ENCODE results near the gene RUNX1. TPM values are rescaled to one million over a fixed set of nuclear protein-coding genes. Genes with fewer than 3 reads are reported as not detected.

Gene RUNX1
- total RNA-seq, 2 donors from 2014 or later: 23.0 to 25.8 TPM

DNA sequence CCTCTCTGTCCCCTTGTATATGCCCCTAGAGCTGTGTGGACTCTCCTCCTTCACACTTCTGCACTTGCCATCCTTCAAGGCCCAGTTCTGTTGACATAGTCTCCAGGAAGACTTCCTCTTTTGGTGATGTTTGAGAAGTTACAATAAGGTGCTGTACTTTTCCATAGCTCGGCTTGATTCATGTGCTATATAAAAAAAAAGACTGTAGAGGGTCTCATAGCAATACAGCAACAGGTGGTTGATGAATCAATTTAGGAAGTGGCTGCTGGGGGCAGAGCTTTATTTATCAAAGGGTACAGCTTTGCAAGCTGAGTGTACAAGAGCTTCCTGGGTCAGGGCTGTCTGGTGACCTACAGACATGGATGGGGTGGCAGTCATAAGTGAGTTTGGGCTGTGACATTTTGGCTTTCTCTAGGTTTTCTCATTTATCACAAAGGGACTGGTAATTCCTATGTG lies 102.7 kb downstream of the RUNX1 start:
- Histone ChIP-seq H3K4me1 (replicated peaks) (peaks cover 4% of the 10 kb centered on the region), H3K4me3 (no peak overlapping the region), H3K36me3 (no peaks in the 10 kb centered on the region), H3K27me3 (replicated peaks; ENCODE audit: insufficient read depth) (no peaks in the 10 kb centered on the region), H3K27ac (no peak overlapping the region), H3K9me3 (no peaks in the 10 kb centered on the region)
- DNase-seq (ENCODE audit: low spot score): no peak
- intact Hi-C loops (cut with DNase I): no loop called here
- WGBS: 71% methylated on average over 1 of the region's 1 CpG
- TF ChIP-seq, protein P1, sequence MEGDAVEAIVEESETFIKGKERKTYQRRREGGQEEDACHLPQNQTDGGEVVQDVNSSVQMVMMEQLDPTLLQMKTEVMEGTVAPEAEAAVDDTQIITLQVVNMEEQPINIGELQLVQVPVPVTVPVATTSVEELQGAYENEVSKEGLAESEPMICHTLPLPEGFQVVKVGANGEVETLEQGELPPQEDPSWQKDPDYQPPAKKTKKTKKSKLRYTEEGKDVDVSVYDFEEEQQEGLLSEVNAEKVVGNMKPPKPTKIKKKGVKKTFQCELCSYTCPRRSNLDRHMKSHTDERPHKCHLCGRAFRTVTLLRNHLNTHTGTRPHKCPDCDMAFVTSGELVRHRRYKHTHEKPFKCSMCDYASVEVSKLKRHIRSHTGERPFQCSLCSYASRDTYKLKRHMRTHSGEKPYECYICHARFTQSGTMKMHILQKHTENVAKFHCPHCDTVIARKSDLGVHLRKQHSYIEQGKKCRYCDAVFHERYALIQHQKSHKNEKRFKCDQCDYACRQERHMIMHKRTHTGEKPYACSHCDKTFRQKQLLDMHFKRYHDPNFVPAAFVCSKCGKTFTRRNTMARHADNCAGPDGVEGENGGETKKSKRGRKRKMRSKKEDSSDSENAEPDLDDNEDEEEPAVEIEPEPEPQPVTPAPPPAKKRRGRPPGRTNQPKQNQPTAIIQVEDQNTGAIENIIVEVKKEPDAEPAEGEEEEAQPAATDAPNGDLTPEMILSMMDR (IDR thresholded peaks at IDR 0.05): no peak
- TF ChIP-seq POLR2A (IDR thresholded peaks at IDR 0.05): no peak
- TF ChIP-seq POLR2AphosphoS5 (IDR thresholded peaks at IDR 0.05): no peak

DNA sequence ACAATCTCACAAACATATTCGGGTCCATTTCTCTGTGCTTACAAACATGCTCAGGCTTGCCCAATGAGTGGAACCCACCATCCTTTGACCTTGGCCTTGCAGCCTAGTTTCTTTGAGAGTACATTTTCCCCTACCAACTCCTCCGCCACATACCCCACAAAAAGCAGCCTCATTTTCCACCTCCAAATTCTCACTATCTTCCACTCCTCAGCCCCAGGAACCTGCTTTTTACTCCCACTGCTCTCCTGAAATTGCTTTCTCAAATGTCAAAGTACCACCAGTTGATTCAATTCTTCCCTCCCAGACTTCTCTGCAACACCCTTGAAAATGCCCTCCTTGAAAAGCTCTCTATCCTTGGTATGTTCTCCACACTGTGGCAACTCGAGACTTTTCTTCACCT lies 103.8 kb downstream of the RUNX1 start:
- H3K4me1 ChIP-seq (replicated peaks): peaks cover 4% of the 10 kb centered on the region
- TF ChIP-seq POLR2A (IDR thresholded peaks at IDR 0.05) (no peak), POLR2AphosphoS5 (IDR thresholded peaks at IDR 0.05) (no peak)
- TF ChIP-seq, protein P1 (IDR thresholded peaks at IDR 0.05): no peak
- H3K27me3 ChIP-seq (replicated peaks; ENCODE audit: insufficient read depth): no peaks in the 10 kb centered on the region
- H3K4me3 ChIP-seq: no peak overlapping the region
- H3K36me3 ChIP-seq: no peaks in the 10 kb centered on the region
- DNase-seq (ENCODE audit: low spot score): no peak
- intact Hi-C loops (cut with DNase I): no loop called here
- no peak overlapping the region for H3K27ac ChIP-seq
- WGBS: 75% methylated on average over 3 of the region's 3 CpGs
- H3K9me3 ChIP-seq: no peaks in the 10 kb centered on the region

DNA sequence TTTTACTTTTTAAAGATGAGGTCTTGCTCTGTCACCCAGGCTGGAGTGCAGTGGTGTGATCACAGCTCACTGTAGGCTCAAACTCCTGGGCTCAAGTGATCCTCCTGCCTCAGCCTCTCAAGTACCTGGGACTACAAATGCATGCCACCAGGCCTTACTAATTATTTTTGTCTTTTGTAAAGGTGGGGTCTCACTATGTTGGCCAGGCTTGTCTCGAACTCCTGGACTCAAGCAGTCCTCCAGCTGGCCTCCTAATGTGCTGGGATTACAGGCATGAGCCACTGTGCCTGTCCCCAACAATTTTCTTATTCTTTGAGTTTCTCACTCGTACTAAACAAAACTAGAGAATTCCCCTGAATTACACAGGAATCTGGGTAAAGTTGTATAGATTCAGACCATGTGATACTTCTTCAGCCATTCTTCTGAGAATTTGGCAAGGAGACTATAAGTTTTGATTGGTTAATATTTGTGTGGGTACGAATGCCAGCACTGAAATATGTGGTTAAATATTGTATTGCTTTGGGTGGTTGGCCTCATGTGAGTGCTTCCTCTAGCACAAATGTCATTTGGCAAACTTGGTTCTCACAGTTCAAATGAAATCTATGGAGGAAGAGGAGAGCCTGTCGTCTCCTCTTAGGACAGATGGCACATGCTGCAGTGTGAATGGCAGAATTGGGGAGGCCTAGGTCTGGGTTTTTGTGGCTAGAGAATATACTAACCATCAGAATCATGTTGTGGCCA lies 104.9 kb downstream of the RUNX1 start:
- intact Hi-C loops (cut with DNase I): no loop called here
- TF ChIP-seq POLR2AphosphoS5 (IDR thresholded peaks at IDR 0.05) (no peak), POLR2A (IDR thresholded peaks at IDR 0.05) (no peak)
- TF ChIP-seq, protein P1 (IDR thresholded peaks at IDR 0.05): no peak
- Histone ChIP-seq H3K27me3 (replicated peaks; ENCODE audit: insufficient read depth) (no peaks in the 10 kb centered on the region), H3K36me3 (no peaks in the 10 kb centered on the region), H3K9me3 (no peaks in the 10 kb centered on the region), H3K4me3 (no peak overlapping the region), H3K4me1 (replicated peaks) (peaks cover 4% of the 10 kb centered on the region), H3K27ac (no peak overlapping the region)
- WGBS: 77% methylated on average over 4 of the region's 4 CpGs
- DNase-seq (ENCODE audit: low spot score): no peak

DNA sequence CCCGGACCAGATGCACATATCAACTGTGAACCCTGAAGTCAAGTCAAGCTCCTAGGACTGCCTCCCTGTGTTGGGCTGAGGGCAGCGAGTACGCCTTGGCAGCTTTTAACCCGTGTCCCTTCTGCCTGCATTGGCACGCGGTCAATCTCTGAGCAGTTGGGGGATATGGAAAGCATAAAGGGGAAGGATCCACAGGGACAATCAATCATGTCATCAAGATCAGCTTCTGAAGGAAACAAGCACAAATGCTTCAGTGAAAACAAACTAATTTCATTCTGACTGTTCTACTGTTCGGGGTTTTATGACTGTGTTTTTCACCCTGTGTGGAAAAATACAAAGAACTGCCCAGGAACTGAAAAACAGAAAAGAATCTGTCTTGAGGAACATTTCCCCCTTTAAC lies 106.2 kb downstream of the RUNX1 start:
- TF ChIP-seq, protein P1 (IDR thresholded peaks at IDR 0.05): no peak
- Histone ChIP-seq H3K36me3 (no peaks in the 10 kb centered on the region), H3K27ac (no peak overlapping the region), H3K9me3 (no peaks in the 10 kb centered on the region), H3K4me3 (no peak overlapping the region), H3K27me3 (replicated peaks; ENCODE audit: insufficient read depth) (no peaks in the 10 kb centered on the region), H3K4me1 (replicated peaks) (peaks cover 4% of the 10 kb centered on the region)
- DNase-seq (ENCODE audit: low spot score): no peak
- 57% methylated on average over 7 of the region's 7 CpGs for WGBS
- intact Hi-C loops (cut with DNase I): no loop called here

DNA sequence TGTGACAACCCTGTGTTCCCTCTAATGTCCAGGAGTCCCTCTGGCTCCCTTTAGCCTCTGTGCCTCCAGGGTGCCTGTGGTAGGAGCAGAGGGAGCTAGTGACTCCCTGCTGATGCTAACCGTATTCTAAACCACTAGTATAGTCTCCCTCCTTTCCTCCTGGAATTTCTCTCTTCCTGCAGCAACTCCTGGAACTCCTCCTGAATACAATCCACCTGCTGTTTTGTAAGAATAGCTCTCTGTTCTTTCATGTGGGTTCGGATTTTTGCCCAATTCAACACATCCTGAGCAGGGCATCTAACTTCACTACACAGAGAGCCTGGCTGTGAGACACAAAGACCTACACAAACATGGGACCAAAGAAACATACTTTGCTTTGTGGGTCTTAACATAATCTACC lies 107.9 kb downstream of the RUNX1 start:
- Histone ChIP-seq H3K27ac (no peak overlapping the region), H3K4me1 (replicated peaks) (no peaks in the 10 kb centered on the region), H3K9me3 (no peaks in the 10 kb centered on the region), H3K27me3 (replicated peaks; ENCODE audit: insufficient read depth) (no peaks in the 10 kb centered on the region), H3K4me3 (no peak overlapping the region), H3K36me3 (no peaks in the 10 kb centered on the region)
- TF ChIP-seq POLR2A (IDR thresholded peaks at IDR 0.05) (no peak), POLR2AphosphoS5 (IDR thresholded peaks at IDR 0.05) (no peak)
- TF ChIP-seq, protein P1 (IDR thresholded peaks at IDR 0.05): no peak
- intact Hi-C loops (cut with DNase I): no loop called here
- 53% methylated on average over 2 of the region's 2 CpGs for WGBS
- no peak for DNase-seq (ENCODE audit: low spot score)
